HEK293 (cell line): ENCODE results near the gene PCDHA6.
A peak's percentile ranks its signal among the peaks of the same experiment; 100 is the strongest.

ENCODE experiments used
- YY1 ChIP-seq: fragments of 450-650 bp; formaldehyde crosslinking; IDR thresholded peaks from 2 replicates; pipeline ENCODE4 v1.5.1; 2018; ENCODE audit warnings: missing biosample characterization, missing genetic modification characterization
- ZNF202 ChIP-seq: fragments of 450-650 bp; formaldehyde crosslinking; IDR thresholded peaks from 2 replicates; pipeline ENCODE4 v1.5.1; 2016; ENCODE audit warnings: missing biosample characterization, missing genetic modification characterization, borderline replicate concordance
- TF ChIP-seq, protein P1 (sequence below): fragments of 450-650 bp; formaldehyde crosslinking; IDR thresholded peaks from 2 replicates; pipeline ENCODE4 v1.5.1; 2016; ENCODE audit warnings: missing biosample characterization, missing genetic modification characterization

DNA sequence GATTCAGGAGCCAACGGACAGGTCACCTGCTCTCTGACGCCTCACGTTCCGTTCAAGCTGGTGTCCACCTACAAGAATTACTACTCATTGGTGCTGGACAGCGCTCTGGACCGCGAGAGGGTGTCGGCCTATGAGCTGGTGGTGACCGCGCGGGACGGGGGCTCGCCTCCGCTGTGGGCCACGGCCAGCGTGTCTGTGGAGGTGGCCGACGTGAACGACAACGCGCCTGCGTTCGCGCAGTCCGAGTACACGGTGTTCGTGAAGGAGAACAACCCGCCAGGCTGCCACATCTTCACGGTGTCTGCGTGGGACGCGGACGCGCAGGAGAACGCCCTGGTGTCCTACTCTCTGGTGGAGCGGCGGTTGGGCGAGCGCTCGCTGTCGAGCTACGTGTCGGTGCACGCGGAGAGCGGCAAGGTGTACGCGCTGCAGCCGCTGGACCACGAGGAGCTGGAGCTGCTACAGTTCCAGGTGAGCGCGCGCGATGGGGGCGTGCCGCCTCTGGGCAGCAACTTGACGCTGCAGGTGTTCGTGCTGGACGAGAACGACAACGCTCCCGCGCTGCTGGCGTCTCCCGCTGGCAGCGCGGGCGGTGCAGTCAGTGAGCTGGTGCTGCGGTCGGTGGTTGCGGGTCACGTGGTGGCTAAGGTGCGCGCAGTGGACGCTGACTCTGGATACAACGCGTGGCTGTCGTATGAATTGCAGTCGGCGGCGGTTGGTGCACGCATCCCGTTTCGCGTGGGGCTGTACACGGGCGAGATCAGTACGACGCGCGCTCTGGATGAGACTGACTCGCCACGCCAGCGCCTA lies 29.6 kb downstream of the PCDHA6 start:
- 0 out of 2 replicates have a peak, but pooled peaks have one; percentile 24 for TF ChIP-seq ZNF202 (tag by site-specific recombination)
- TF ChIP-seq, protein P1, sequence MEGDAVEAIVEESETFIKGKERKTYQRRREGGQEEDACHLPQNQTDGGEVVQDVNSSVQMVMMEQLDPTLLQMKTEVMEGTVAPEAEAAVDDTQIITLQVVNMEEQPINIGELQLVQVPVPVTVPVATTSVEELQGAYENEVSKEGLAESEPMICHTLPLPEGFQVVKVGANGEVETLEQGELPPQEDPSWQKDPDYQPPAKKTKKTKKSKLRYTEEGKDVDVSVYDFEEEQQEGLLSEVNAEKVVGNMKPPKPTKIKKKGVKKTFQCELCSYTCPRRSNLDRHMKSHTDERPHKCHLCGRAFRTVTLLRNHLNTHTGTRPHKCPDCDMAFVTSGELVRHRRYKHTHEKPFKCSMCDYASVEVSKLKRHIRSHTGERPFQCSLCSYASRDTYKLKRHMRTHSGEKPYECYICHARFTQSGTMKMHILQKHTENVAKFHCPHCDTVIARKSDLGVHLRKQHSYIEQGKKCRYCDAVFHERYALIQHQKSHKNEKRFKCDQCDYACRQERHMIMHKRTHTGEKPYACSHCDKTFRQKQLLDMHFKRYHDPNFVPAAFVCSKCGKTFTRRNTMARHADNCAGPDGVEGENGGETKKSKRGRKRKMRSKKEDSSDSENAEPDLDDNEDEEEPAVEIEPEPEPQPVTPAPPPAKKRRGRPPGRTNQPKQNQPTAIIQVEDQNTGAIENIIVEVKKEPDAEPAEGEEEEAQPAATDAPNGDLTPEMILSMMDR (tag by site-specific recombination), result no peak
- TF ChIP-seq YY1 (tag by site-specific recombination), result no peak
